Mesothelial cell of epicardium (in vitro differentiated cells): Measurements from ENCODE around the gene SPOCK1. TPM values are rescaled to one million over a fixed set of nuclear protein-coding genes. Genes with fewer than 3 reads are reported as not detected.

Experiments
- DNase-seq, 2 experiments: peaks; one replicate each; pipeline ENCODE4 v3.0.0; 2021; ENCODE audit warnings: low spot score in 2 of 2; ENCODE audit not compliant: unreplicated experiment in 2 of 2
- H3K27ac Mint-ChIP-seq: 2 replicates; pipeline ENCODE4 v1.8.0; 2021; ENCODE audit warnings: mixed read lengths
- H3K27me3 Mint-ChIP-seq: 2 replicates; pipeline ENCODE4 v1.8.0; 2021; ENCODE audit warnings: low read depth, mixed read lengths
- H3K36me3 Mint-ChIP-seq: 2 replicates; pipeline ENCODE4 v1.8.0; 2021; ENCODE audit warnings: mixed read lengths
- H3K4me1 Mint-ChIP-seq: 2 replicates; pipeline ENCODE4 v1.8.0; 2021; ENCODE audit warnings: mixed read lengths
- H3K4me3 Mint-ChIP-seq: 2 replicates; pipeline ENCODE4 v1.8.0; 2021; ENCODE audit warnings: mild to moderate bottlenecking, moderate library complexity, mixed read lengths
- H3K9me3 Mint-ChIP-seq: 2 replicates; pipeline ENCODE4 v1.8.0; 2021; ENCODE audit warnings: mixed read lengths
- CTCF ChIP-seq: fragments of 200-600 bp; sonication (generic); IDR thresholded peaks from one replicate; pipeline ENCODE4 v1.5.0; 2021; ENCODE audit warnings: antibody characterized with exemption; ENCODE audit not compliant: unreplicated experiment
- total RNA-seq: library from RNA; stranded (reverse); gene quantifications from 3 replicates; pipeline ENCODE4 v1.2.1, GENCODE V29; 2021

SPOCK1 gene
- total RNA-seq, 1 donor from 2014 or later, result 6.6 TPM

GRCh38 chr5:137342764-137343163, 156.4 kb downstream of the SPOCK1 start:
- Mint-ChIP-seq H3K4me3 (no peak overlapping the region), H3K36me3 (no peaks in the 10 kb centered on the region), H3K9me3 (no peaks in the 10 kb centered on the region), H3K27ac (no peak overlapping the region), H3K27me3 (peaks cover 17% of the 10 kb centered on the region), H3K4me1 (peaks cover 3% of the 10 kb centered on the region)
- no peak for TF ChIP-seq CTCF
- DNase-seq, result no peak

GRCh38 chr5:137341831-137342230, 157.3 kb downstream of the SPOCK1 start:
- DNase-seq, result no peak
- Mint-ChIP-seq H3K9me3 (no peaks in the 10 kb centered on the region), H3K4me3 (no peak overlapping the region), H3K27me3 (peaks cover 16% of the 10 kb centered on the region), H3K36me3 (no peaks in the 10 kb centered on the region), H3K27ac (no peak overlapping the region), H3K4me1 (peaks cover 3% of the 10 kb centered on the region)
- TF ChIP-seq CTCF, result no peak

GRCh38 chr5:137340881-137341280, 158.2 kb downstream of the SPOCK1 start:
- H3K27ac Mint-ChIP-seq, result no peak overlapping the region

GRCh38 chr5:137336565-137337120, 162.5 kb downstream of the SPOCK1 start:
- Mint-ChIP-seq H3K27ac (no peak overlapping the region), H3K36me3 (no peaks in the 10 kb centered on the region), H3K27me3 (peaks cover 12% of the 10 kb centered on the region), H3K9me3 (no peaks in the 10 kb centered on the region), H3K4me1 (no peaks in the 10 kb centered on the region), H3K4me3 (no peak overlapping the region)
- no peak for DNase-seq
- no peak for TF ChIP-seq CTCF

More at GRCh38 chr5:137340881-137341280, 158.2 kb downstream of the SPOCK1 start:
- TF ChIP-seq CTCF, result no peak
- H3K9me3 Mint-ChIP-seq, result no peaks in the 10 kb centered on the region
- peaks cover 15% of the 10 kb centered on the region for H3K27me3 Mint-ChIP-seq
- no peaks in the 10 kb centered on the region for H3K36me3 Mint-ChIP-seq
- DNase-seq, result no peak
- peaks cover 3% of the 10 kb centered on the region for H3K4me1 Mint-ChIP-seq
- H3K4me3 Mint-ChIP-seq, result no peak overlapping the region

- Mint-ChIP-seq H3K36me3 (no peaks in the 10 kb centered on the region), H3K4me3 (no peak overlapping the region), H3K27ac (no peak overlapping the region), H3K9me3 (no peaks in the 10 kb centered on the region), H3K27me3 (peaks cover 11% of the 10 kb centered on the region), H3K4me1 (no peaks in the 10 kb centered on the region)
- no peak for DNase-seq
- TF ChIP-seq CTCF, result no peak
Observed at GRCh38 chr5:137336161-137336560, 163.0 kb downstream of the SPOCK1 start.

GRCh38 chr5:137335493-137335892, 163.6 kb downstream of the SPOCK1 start:
- TF ChIP-seq CTCF, result no peak
- Mint-ChIP-seq H3K9me3 (no peaks in the 10 kb centered on the region), H3K36me3 (no peaks in the 10 kb centered on the region), H3K27me3 (peaks cover 11% of the 10 kb centered on the region), H3K27ac (no peak overlapping the region), H3K4me1 (no peaks in the 10 kb centered on the region), H3K4me3 (no peak overlapping the region)
- no peak for DNase-seq
